T-helper 1 cell treated with Interleukin-12 subunit alpha and Interleukin-12 subunit beta and Interleukin-4 antibody, amounts not matched to agents 30 μg/mL and 1 μg/mL, for 36 hours (primary cell): Measurements from ENCODE around the gene KCTD8.

Source experiments
- H3K27ac Mint-ChIP-seq: one replicate; pipeline ENCODE4 v1.8.0; 2021; ENCODE audit warnings: mild to moderate bottlenecking, mixed read lengths
- H3K27me3 Mint-ChIP-seq: one replicate; pipeline ENCODE4 v1.8.0; 2021; ENCODE audit warnings: low read depth, mixed read lengths
- H3K36me3 Mint-ChIP-seq: one replicate; pipeline ENCODE4 v1.8.0; 2021; ENCODE audit warnings: low read depth, mixed read lengths
- H3K4me1 Mint-ChIP-seq: one replicate; pipeline ENCODE4 v1.8.0; 2021; ENCODE audit warnings: low read depth, mixed read lengths
- H3K4me3 Mint-ChIP-seq: one replicate; pipeline ENCODE4 v1.8.0; 2021; ENCODE audit warnings: mild to moderate bottlenecking, moderate library complexity, mixed read lengths
- H3K9me3 Mint-ChIP-seq: one replicate; pipeline ENCODE4 v1.8.0; 2021; ENCODE audit warnings: mixed read lengths

KCTD8 gene

GRCh38 chr4:44448521-44449461, at the start of gene KCTD8:
TSS of gene KCTD8 (minus strand) at chr4:44448809.
- H3K27ac Mint-ChIP-seq = no peak within 1 kb of the TSS
- peaks cover 9% of the 10 kb centered on the region for H3K4me1 Mint-ChIP-seq
- no peaks in the 10 kb centered on the region for H3K9me3 Mint-ChIP-seq
- peaks cover 52% of the 10 kb centered on the region for H3K27me3 Mint-ChIP-seq
- H3K4me3 Mint-ChIP-seq = peak within 1 kb of the TSS; percentile 76
- no peaks in the 10 kb centered on the region for H3K36me3 Mint-ChIP-seq

GRCh38 chr4:44494810-44495701, 46.4 kb upstream of the KCTD8 start:
- no peaks in the 10 kb centered on the region for H3K4me1 Mint-ChIP-seq
- no peaks in the 10 kb centered on the region for H3K9me3 Mint-ChIP-seq
- H3K4me3 Mint-ChIP-seq = no peak overlapping the region
- H3K36me3 Mint-ChIP-seq = no peaks in the 10 kb centered on the region
- no peak overlapping the region for H3K27ac Mint-ChIP-seq
- no peaks in the 10 kb centered on the region for H3K27me3 Mint-ChIP-seq

GRCh38 chr4:44493924-44494323, 45.3 kb upstream of the KCTD8 start:
- Mint-ChIP-seq H3K4me3 (no peak overlapping the region), H3K9me3 (no peaks in the 10 kb centered on the region), H3K36me3 (no peaks in the 10 kb centered on the region), H3K27me3 (no peaks in the 10 kb centered on the region), H3K4me1 (no peaks in the 10 kb centered on the region), H3K27ac (no peak overlapping the region)

- Mint-ChIP-seq H3K4me1 (no peaks in the 10 kb centered on the region), H3K9me3 (peaks cover 3% of the 10 kb centered on the region), H3K36me3 (no peaks in the 10 kb centered on the region), H3K27ac (no peak overlapping the region), H3K27me3 (no peaks in the 10 kb centered on the region), H3K4me3 (no peak overlapping the region)
Measured at GRCh38 chr4:44487341-44487740, 38.7 kb upstream of the KCTD8 start.

GRCh38 chr4:44479731-44480130, 31.1 kb upstream of the KCTD8 start:
- H3K4me1 Mint-ChIP-seq = no peaks in the 10 kb centered on the region
- H3K27me3 Mint-ChIP-seq = no peaks in the 10 kb centered on the region
- H3K27ac Mint-ChIP-seq = no peak overlapping the region
- peaks cover 3% of the 10 kb centered on the region for H3K9me3 Mint-ChIP-seq
- H3K36me3 Mint-ChIP-seq = no peaks in the 10 kb centered on the region
- H3K4me3 Mint-ChIP-seq = no peak overlapping the region

- Mint-ChIP-seq H3K9me3 (no peaks in the 10 kb centered on the region), H3K27me3 (no peaks in the 10 kb centered on the region), H3K4me1 (no peaks in the 10 kb centered on the region), H3K36me3 (no peaks in the 10 kb centered on the region), H3K27ac (no peak overlapping the region), H3K4me3 (no peak overlapping the region)
Measured at GRCh38 chr4:44462259-44462658, 13.7 kb upstream of the KCTD8 start.

GRCh38 chr4:44447563-44448504, 775 bp downstream of the KCTD8 start:
- Mint-ChIP-seq H3K9me3 (no peaks in the 10 kb centered on the region), H3K27me3 (peaks cover 58% of the 10 kb centered on the region), H3K4me3 (no peak overlapping the region), H3K27ac (no peak overlapping the region), H3K4me1 (peaks cover 9% of the 10 kb centered on the region), H3K36me3 (no peaks in the 10 kb centered on the region)

GRCh38 chr4:44446801-44447562, 1.6 kb downstream of the KCTD8 start:
- peaks cover 57% of the 10 kb centered on the region for H3K27me3 Mint-ChIP-seq
- peak overlapping the region; percentile 34 for H3K4me3 Mint-ChIP-seq
- peaks cover 9% of the 10 kb centered on the region for H3K4me1 Mint-ChIP-seq
- H3K9me3 Mint-ChIP-seq = no peaks in the 10 kb centered on the region
- H3K36me3 Mint-ChIP-seq = no peaks in the 10 kb centered on the region
- H3K27ac Mint-ChIP-seq = no peak overlapping the region

- Mint-ChIP-seq H3K4me3 (no peak overlapping the region), H3K27ac (no peak overlapping the region)
Measured at GRCh38 chr4:44446191-44446590, 2.4 kb downstream of the KCTD8 start.

GRCh38 chr4:44438687-44439086, 9.9 kb downstream of the KCTD8 start:
- H3K36me3 Mint-ChIP-seq = no peaks in the 10 kb centered on the region
- no peaks in the 10 kb centered on the region for H3K9me3 Mint-ChIP-seq
- no peak overlapping the region for H3K27ac Mint-ChIP-seq
- H3K4me1 Mint-ChIP-seq = no peaks in the 10 kb centered on the region
- peaks cover 9% of the 10 kb centered on the region for H3K27me3 Mint-ChIP-seq
- no peak overlapping the region for H3K4me3 Mint-ChIP-seq

More at GRCh38 chr4:44446191-44446590, 2.4 kb downstream of the KCTD8 start:
- peaks cover 9% of the 10 kb centered on the region for H3K4me1 Mint-ChIP-seq
- H3K27me3 Mint-ChIP-seq = peaks cover 54% of the 10 kb centered on the region
- no peaks in the 10 kb centered on the region for H3K36me3 Mint-ChIP-seq
- no peaks in the 10 kb centered on the region for H3K9me3 Mint-ChIP-seq

GRCh38 chr4:44434247-44434646, 14.4 kb downstream of the KCTD8 start:
- H3K4me3 Mint-ChIP-seq = no peak overlapping the region
- H3K36me3 Mint-ChIP-seq = no peaks in the 10 kb centered on the region
- H3K9me3 Mint-ChIP-seq = no peaks in the 10 kb centered on the region
- H3K27ac Mint-ChIP-seq = no peak overlapping the region
- no peaks in the 10 kb centered on the region for H3K4me1 Mint-ChIP-seq
- H3K27me3 Mint-ChIP-seq = no peaks in the 10 kb centered on the region

- H3K27me3 Mint-ChIP-seq = no peaks in the 10 kb centered on the region
- H3K9me3 Mint-ChIP-seq = no peaks in the 10 kb centered on the region
- no peaks in the 10 kb centered on the region for H3K36me3 Mint-ChIP-seq
- no peak overlapping the region for H3K27ac Mint-ChIP-seq
- H3K4me1 Mint-ChIP-seq = no peaks in the 10 kb centered on the region
- no peak overlapping the region for H3K4me3 Mint-ChIP-seq
Measured at GRCh38 chr4:44425614-44426208, 22.9 kb downstream of the KCTD8 start.

- Mint-ChIP-seq H3K9me3 (no peaks in the 10 kb centered on the region), H3K4me3 (no peak overlapping the region), H3K36me3 (no peaks in the 10 kb centered on the region), H3K27me3 (no peaks in the 10 kb centered on the region), H3K4me1 (no peaks in the 10 kb centered on the region), H3K27ac (no peak overlapping the region)
Measured at GRCh38 chr4:44422912-44423311, 25.7 kb downstream of the KCTD8 start.
